ENCODE measurements around the gene GRP.

Gene GRP
- 0 to 0.04 (median 0) reads per million in 18 experiments for total RNA-seq

- no peak for DNase-seq
Measured at GRCh38 chr18:59219672-59220163, at the start of gene GRP. GRP (plus strand) TSS chr18:59220158; CDS start chr18:59220266, 108 bp downstream.

- no peak for DNase-seq
Measured at GRCh38 chr18:59172664-59173249, 47.2 kb upstream of the GRP start.

DNA sequence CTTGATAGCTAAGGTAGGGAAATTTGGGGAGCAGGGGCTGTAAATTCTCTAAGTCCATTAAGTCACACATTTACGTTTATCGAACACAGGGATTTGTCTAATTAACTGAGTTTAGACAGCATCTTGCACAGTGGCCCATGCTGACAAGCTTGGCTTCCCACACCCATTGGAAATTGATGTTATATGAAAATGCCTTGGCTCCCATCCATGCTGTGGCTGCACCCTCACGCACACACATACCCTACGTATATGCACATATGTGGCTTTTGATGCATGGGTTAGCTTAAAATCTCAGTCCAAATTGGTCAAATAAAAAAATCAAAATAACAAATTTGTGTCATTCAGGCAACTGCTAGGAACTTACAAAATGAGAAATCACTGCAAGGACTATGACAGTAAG is 42.5 kb upstream of the GRP start:
- no peak for DNase-seq

- DNase-seq = no peak
Measured at GRCh38 chr18:59180150-59180845, 39.7 kb upstream of the GRP start.

GRCh38 chr18:59182673-59183072 is 37.3 kb upstream of the GRP start:
- DNase-seq = no peak

DNA sequence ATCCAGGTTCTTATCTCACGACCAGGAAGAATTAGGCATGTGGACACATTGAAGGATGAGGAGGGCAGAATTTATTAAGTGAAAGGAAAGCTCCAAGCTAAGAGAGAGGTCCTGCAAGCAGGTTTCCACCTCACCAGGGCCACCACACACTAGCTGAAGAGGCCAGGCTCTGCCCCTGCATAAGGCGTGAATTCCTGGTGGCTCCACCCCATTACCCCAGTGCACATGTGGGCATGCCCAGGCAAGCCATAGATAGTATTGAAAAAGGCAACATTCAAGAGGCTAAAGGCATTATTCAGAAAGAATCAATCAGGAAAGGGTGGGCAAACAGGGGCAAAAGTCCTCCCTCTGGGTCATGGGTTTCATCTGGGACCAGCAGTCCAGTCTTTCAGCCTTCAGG is 30.9 kb upstream of the GRP start:
- DNase-seq = no peak

GRCh38 chr18:59189746-59190145 is 30.2 kb upstream of the GRP start:
- no peak for DNase-seq

DNA sequence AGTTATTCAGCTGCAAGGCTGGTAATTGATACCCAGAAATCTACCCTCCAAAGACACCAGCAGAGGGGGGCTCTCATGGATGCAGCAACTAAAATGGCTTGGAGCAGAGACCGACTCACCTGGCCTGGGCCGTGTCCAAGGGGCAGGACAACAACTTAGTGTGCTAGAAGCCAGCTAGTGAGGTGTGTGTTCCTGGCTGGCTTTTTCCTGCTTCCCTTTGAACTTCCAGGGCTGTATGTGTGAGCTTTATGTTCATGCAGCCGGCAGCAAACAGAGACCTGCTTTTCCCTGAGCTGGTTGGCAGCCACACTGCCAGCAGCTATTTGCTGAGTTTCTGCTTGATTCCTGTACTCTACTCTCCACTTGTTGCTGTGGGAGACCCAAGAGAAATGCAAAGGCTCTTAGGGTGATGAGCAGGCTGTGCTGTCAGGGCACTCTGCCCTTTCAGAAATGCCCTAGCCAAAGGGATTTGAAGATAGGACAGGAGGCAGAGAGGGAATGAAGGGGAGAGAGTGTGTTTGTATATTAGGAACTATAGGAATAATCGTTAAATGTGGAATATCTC is 23.7 kb upstream of the GRP start:
- DNase-seq = no peak

GRCh38 chr18:59197636-59198035 is 22.3 kb upstream of the GRP start:
- DNase-seq = no peak

DNA sequence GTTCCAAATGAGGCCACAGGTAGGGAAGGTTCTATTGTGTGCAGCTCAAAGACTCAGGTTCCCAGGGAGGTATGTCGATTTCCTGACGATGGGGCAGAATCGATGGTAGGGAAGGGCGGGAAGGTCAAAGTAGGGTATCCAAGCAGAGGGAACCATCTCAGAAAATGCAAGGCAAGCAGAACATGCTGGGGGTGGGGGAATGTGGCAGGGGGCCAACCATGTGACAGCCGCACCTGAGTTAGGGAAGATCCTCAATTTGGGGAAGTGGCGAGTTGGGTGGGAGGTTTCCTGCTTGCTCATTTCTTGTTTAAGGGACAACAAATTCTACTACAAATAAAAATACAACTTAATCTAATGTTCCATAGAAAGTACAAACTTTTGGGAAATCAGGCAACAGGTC is 21.7 kb upstream of the GRP start:
- DNase-seq = no peak

DNA sequence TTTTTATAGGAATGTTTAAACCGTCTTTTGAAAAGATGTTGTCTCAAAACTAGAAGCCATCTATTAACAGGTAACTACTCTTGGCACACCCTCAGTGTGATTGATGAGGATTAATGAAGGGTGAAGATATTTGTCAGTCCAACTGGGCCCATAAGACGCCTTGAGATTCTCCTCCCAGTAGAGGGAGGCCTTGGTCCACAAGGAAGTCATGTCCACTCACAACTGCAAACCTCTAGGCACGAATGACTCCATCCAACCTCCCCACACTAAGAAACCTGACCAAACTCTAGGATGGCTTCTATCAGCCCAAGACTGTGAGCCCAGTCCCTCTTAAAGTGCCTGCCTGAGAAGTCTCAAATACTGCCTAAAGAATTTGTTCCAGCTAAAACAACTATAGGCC is 19.2 kb upstream of the GRP start:
- DNase-seq = no peak

- no peak for DNase-seq
Measured at GRCh38 chr18:59202258-59202820, 17.6 kb upstream of the GRP start.

GRCh38 chr18:59207506-59207905 is 12.5 kb upstream of the GRP start:
- DNase-seq = no peak

DNA sequence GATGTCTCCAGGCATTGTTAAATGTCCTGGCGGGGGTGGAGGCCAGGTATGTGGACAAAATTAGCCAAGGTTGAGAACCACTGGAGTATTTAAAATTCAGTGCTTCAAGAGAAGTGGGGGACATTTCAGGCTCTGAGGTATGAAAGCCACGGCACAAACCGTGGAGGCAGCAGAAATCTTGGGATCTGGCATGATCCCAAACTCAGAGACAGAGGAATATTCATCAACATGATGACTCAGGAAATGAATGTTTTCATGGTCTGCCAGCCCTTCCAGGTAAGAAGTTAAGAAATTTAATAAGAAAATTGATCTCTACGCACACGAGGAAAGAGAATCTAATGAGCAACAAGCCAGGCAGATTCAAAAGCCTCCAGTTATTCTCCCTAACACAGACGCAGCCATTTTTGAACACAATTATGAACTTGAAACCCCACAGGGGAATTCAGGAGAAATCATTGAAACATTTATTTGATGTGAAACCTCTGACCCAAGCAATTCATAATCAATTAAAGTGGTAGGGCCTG is 11.3 kb upstream of the GRP start:
- DNase-seq = no peak

DNA sequence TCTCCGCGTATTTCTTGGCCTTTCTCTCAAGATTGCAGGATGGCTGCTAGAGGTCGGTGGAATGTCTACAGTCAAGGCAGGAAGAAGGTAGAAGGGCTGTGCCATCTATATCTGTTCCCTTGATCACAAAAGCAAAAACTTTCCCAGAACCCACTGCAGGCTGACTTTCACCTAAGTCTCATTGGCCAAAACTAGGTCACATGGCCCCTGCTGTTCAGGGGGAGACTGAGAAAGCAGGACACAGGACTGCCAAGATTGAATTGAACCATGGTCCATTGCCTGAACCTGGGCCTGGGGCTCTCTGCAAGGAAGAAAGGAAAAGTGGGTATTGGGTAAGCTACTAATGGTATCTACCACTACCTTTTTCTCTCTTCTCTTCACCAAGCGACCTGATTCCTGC is 9.7 kb upstream of the GRP start:
- no peak for DNase-seq

GRCh38 chr18:59211629-59212028 is 8.3 kb upstream of the GRP start:
- no peak for DNase-seq

DNA sequence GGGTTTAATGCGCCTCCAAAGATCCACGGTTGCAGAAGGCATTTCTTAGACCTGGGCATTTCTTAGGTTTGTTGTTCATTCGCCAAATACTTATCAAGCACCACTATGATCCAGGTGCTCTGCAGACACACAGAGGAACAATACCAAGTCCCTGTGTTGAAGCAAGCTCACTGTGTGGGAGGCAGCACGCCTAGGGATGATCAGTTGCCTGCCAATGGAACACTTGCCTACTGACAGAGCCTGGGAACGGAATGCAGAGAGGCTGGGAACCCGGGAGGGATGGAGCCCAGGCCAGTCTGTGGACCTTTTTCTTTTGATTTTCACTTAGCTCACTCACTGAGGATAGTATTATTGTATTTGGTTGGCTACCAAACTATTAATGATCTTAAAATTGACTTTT is 1.9 kb upstream of the GRP start:
- DNase-seq = no peak

DNA sequence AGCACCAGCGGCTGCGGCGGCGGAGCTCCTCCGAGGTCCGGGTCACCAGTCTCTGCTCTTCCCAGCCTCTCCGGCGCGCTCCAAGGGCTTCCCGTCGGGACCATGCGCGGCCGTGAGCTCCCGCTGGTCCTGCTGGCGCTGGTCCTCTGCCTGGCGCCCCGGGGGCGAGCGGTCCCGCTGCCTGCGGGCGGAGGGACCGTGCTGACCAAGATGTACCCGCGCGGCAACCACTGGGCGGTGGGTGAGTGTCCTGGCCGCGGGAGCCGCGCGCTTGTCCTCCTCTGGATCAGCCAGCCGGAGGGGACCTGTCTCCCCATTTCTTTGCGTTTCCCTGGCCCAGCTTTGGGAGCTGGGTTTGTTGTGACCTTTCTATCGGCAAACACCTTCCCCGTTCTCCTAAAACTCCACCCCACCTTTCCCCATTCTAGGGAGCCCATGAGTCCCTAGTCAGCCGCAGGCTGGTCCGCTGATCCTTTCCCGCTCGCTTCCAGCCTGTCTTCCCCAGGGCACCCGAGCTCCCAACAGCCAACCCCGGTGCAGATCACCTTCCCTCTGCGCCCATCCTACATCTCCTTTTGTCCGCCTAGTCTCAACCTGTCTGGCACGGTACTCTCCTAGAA is 316 bp downstream of the GRP start:
- DNase-seq = no peak

GRCh38 chr18:59220784-59221765 is 1.1 kb downstream of the GRP start:
- DNase-seq = no peak

DNA sequence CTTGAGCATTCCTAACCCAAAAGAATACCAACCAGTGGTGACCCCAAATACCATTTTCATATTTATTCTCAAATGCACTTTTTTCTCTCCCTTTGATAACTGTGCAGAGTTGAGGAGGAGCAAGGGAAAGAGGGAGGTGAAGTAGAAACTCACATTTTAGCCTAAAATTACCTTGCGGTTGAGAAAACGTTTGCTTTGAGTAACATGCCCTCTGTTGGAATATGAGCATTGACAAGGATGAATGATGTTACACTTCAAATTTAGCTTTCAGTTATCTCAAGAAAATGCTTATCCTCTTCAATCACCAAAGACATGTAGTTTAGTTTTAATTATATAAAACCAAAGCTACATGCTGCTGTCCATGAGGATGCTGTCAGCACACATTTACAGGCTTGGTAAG is 2.4 kb downstream of the GRP start:
- DNase-seq = no peak

- no peak for DNase-seq
Measured at GRCh38 chr18:59228351-59228750, 8.4 kb downstream of the GRP start.

GRCh38 chr18:59229191-59229590 is 9.2 kb downstream of the GRP start:
- DNase-seq = no peak
